ENCODE results near the gene IL12RB1.

IL12RB1 gene

DNA sequence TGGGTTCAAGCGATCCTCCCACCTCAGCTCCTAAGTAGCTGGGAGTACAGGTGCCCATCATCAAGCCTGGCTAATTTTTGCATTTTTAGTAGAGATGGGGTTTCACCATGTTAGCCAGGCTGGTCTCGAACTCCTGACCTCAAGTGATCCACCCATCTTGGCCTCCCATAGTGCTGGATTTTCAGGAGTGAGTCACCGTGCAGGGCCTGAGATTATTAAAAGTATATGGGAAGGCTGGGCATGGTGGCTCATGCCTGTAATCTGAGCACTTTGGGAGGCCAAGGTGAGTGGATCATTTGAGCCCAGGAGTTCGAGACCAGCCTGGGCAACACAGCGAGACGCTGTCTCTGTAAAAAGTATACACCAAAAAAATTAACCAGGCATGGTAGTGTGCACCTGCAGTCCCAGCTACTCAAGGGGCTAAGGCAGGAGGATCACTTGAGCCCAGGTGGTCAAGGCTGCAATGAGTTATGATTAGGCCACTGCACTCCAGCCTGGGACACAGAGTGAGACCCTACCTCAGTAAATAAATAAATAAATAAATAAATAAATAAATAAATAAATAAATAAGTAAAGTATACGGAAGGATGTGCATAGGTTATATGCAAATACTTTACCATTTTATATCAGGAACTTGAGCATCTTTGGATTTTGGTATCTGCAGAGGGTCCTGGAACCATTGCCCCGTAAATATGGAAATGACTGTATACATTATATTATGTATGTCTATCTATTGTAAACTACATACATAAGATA lies 854 bp downstream of the IL12RB1 start:
- DNase-seq, result no peak

DNA sequence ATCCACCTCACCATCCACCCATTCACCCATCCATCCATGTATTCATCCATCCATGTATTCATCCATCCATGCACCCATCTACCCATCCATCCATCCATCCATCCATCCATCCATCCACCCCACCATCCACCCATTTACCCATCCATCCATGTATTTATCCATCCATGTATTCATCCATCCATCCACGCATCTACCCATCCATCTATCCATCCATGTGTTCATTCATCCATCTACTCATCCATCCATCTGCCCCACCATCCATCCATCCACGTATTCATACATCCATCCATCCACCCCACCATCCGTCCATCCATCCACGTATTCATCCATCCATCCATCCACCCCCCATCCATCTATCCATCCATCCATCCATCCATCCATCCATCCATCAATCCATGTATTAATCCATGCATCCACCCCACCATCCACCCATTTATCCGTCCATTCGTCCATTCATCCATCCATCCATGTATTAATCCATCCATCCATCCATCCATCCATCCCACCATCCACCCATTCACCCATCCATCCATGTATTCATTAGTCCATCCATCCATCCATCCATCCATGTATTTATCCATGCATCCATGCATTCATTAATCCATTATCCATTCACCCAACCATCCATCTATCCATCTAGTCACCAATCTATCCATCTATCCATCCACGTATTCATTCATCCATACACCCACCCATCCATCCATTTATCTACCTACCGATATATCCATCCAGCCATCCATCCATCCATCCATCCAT lies 2.6 kb downstream of the IL12RB1 start:
- DNase-seq, result no peak

DNA sequence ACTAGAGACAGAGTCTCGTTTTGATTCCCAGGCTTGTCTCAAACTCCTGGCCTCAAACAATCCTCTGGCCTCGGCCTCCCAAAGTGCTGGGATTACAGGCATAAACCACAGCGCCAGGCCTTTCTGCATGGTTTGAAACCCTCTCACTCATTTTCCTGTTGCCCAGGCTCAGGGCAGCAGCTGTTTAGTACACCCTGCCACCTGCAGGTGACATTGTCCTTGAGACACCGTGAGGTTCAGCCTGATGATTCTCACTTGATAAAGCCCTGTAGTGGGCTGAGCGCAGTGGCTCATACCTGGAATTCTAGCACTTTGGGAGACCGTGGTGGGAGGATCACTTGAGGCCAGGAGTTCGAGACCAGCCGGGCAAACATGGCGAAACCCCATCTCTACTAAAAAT lies 12.5 kb downstream of the IL12RB1 start:
- no peak for DNase-seq

DNA sequence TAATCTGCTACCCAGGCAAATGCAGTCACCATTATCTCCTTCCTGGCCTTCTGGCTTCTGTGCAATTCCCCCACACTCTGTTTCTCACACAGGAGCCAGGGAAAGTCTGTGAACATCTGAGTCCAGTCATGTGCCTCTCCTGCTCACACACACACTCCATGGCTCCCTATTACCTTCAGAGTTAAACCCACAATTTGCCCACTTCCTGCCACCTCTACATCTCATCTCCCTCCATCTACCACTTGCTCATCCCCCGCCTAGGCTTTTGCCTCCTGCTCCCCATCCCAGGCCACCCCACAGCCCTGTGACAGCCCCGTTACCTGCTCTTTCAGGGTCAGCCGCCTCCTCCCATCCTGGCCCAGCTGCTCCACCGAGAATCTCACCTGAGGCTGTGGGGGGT lies 13.5 kb downstream of the IL12RB1 start:
- no peak for DNase-seq

DNA sequence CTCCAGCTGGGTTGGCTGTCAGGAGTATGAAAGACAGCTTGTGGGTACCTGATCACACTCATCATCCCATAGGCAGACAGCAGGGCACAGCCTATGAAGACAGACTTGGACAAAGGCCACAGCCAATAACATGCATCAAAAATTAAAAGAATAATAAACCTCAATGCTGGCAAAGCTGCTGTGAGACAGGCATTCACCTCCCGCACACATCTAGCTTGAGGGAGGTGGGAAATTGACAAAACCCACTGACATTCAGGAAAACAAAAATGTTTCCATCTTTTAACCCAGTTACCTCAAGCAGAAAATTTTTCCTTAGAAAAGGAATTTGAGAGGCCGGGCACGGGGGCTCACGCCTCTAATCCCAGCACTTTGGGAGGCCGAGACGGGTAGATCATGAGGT lies 14.4 kb downstream of the IL12RB1 start:
- no peak for DNase-seq

DNA sequence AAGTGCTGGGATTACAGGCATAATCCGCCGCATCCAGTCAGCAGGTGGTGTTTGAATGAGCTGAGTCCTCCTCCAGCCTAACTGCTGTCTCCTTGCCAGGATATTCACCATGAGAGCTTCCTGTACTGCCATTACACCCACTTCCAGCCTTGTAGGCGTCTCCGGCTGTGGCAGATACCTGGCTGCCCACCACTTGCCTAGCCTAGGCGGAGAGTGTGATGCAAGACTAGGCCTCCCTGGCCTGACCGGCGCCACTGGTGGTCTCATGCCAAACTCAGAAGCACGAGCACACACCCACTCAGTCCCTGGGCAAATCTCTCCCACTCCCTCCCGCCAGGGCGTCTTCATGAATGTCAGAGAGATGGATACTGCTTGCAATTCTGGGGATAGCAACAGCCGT lies 16.6 kb downstream of the IL12RB1 start:
- no peak for DNase-seq

DNA sequence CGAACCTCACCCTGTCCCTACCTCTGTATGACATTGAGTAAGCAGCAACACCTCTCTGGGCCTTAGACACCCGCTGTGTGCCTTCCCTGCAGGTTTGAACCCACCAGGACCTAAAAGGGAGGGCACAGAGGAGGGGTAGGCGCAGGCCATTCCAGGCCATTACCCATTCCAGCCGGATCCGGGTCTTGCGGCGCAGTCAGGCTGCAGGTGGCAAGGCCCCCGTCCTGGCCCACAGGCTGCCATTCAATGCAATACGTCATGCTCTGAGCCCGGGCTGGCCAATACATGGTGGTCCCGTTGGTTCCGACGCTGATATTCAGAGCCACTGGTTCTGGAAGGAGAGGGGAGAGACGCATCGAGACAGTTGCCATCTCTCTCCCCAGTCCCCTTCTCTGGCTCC lies 17.4 kb downstream of the IL12RB1 start:
- DNase-seq, result no peak

DNA sequence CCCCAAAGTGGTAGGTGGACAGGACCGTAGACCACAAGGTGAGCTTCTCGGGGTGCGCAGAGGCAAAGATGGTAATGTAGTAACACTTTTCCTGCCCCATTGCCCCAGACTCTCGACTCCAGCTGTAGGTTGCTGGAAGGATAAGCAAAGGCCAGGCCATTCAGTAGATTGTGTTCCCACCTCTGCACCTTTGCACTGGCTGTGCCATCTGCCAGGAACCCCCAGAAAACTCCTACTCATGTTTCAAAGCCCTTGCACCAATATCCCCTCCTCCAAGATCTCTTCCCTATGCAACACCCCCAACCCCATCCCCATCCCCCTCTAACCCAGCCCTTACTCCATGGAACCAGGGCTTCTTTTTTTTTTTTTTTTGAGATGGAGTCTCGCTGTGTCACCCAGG lies 18.3 kb downstream of the IL12RB1 start:
- no peak for DNase-seq

DNA sequence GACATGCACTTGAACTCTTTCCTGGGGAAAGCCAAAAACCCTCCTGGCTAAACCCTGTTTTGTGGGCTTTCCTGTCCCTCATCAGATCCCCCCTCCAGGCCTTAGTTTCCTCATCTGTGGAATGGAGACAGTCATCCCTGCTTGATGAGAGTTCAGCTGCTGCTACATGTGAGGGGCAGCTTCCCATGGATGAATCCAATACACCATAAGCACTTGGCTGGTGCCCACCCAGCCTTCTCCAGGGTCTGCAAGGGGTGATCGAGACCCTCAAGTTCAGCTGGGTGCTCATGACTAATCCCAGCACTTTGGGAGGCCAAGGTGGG lies 21.6 kb downstream of the IL12RB1 start:
- no peak for DNase-seq

DNA sequence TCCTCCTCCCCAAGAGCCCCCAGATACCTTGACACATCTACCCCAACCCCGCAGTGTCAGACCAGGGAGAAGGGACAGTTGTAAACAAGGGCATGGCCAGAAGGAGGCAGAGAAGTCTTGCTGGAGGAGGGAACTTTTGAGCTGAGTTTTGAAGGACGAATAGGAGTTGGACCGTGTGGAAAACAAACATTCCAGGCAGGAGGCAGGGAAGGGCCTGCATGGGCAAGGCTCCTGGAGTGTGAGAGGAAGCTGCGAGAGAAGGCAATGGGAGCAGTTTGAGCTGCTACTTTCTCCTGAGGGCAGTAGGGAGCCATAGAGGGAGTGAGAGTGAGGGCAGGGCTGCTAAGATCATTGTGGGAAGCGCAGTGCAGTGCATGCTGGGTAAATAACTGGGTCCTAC lies 23.3 kb downstream of the IL12RB1 start:
- peak in 2 of 3 donors; percentile 51 to 59 for DNase-seq

DNA sequence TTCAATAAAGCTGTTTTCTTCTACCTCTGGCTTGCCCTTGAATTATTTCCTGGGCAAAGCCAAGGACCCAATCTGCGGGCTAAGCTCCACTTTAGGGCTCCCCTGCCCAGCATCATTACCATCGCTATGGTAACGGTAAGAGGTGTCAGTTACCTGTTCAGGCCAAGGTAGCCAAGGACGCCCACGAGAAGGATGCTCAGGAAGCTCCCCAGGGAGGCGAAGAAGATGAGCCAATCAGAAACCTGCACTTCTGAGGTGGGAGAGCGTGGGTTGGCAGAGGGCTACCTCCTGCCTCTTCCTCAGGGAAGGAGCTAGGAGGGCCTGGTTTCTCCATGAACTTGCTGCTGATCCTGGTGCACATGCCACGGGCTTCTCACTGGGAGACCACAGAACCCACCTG lies 24.7 kb downstream of the IL12RB1 start:
- no peak for DNase-seq

DNA sequence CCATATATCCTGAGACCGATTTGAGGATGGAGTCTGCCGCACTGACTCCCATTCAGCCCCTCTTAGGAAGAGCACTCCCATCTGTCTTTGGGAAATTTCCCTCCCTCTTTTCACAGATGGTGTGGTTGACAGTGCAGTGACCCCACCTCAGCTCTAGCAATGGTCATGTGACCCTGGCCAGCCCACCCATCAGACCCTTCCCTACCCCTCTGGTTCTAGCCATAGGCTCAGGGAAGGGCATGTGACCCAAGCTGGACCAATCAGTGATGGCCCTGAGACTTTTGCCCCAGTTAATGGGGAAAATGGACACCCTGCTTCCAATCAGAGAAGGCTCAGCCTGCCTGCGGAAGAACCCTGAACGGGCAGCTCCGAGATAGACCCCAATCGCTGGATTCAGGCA lies 26.3 kb downstream of the IL12RB1 start:
- no peak for DNase-seq

DNA sequence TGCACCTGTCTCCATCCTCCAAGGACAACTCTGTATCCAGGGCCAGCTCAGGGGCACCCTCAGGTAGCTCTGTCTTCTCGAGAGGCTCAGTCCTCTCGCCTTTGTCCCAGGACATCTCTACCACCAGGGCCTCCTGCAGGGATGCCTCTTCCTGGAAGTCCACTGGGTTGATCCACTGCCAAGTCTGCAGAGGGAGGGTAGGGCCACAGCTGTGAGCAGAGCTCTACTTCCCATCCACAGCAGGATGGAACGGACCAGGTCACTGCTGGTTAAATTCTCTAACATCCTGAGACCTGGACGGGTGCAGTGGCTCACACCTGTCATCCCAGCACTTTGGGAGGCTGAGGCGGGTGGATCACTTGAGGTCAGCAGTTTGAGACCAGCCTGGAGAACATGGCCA lies 26.8 kb downstream of the IL12RB1 start:
- DNase-seq, result no peak

DNA sequence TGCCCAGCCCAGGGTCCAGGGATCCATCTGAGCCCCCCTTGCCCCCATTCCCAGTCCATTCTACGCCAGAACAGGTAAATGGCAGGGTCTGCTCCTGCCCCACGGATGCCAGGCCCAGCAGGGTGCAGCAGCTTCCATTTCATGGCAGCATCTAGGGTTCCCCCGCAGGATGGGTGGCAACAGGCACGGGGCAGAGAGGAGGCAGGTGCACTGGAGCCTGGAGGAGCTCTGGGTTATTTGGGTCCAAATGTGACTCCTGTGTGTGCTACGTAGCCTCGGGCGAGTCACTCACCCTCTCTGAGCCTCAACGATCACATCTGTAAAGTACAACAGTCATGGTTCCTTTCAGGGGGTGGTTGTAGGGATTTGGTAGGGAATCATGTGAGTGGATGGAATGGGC lies 27.4 kb downstream of the IL12RB1 start:
- DNase-seq, result no peak

DNA sequence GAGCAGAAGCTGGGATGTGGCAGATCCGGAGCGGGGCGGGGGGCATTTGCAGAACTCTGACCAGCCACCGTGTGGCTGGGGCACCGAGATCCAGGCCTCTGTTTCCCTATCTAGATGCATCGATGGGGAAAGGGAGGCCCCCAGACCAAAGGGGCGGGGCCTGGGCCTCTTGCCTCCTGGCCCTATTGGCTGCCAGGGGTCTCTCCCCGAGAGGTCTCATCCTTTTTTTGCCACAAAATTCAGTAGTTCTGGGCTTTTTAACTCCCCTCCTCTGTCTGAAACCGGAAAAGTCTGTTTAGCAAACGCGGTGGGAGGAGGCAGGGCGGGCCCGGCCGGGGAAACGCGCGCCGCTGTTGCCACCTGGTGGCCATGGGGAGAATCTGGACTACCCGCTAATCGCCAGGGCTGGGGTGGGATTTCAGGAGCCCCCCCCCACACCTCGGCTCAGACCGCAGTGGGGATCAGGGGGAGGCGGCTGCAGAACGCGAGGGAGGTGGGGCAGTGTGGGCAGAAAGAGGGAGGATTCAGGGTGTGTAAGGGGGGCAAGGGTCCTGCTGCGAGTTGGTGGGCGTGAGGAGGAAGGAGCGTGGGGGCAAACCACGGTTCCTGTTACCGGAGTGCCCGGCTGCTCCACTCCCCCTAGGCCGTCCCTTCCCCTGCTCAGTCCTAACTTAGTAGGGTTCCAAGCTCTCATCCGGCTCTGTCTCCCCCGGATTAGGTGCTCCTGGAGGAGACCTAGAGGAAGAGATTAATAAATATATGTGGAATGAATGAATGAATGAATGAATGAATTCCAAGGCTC lies 28.3 kb downstream of the IL12RB1 start:
- peak; percentile 78 to 91 (median 84) for DNase-seq

DNA sequence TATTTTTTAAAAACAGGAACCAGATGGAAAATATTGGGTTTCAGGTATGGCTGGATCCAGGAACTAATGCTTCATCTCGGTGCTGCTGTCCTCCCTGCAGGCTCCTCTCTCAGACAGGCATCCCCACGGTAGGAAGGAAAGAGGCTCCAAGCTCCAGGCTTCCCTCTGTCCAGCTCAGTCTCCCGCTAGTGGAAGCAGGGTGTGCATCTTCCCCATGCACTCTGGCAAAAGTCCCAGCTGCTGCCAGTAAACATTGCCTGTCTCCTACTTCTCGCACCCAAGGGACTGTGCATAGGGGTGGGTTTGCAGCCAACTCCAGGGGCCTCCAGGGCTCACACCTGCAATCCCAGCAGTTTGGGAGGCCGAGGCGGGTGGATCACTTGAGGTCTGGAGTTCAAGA lies 29.2 kb downstream of the IL12RB1 start:
- no peak for DNase-seq

DNA sequence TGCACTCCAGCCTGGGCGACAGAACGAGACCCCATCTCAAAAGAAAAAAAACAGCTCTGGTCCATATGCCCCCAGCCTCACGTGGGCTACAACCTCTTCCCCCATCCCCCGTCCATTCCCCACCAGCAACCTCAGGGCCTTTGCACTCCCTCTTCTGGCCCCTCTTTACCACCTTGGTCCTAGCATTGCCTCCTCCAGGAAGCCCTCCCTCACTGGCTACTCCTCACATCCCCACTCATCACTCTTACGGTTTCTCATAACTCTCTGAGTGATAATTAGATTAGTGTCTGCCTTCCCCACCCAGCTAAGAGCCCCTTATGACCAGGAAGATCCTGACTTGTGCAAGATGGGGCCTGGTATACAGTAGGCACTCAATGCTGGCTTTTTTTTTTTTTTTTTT lies 30.8 kb downstream of the IL12RB1 start:
- DNase-seq, result no peak

DNA sequence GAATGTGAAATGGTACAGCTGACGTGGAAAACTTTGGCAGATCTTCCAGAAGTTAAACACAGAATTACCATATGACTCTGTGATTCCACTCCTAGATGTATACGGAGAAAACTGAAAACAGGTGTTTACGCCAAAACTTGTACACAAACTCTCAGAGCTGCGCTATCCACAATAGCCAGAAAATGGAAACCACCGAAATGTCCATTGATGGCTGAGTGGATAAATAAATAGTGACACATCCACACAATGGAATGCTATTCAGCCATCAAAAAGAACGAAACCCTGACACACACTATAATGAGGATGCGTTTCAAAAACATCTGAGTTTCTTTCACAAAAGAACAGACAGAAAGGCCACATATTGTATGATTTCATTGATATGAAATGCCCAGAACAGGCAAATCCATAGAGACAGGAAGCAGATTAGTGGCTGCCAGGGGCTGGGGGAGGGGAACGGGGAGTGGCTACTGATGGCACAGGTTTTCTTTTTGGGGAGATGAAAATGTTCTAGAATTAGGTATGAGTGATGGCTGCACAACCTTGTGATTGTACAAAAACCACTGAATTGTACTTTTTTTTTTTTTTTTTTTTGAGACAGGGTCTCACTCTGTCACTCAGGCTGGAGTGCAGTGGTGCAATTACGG lies 33.0 kb downstream of the IL12RB1 start:
- DNase-seq, result no peak

DNA sequence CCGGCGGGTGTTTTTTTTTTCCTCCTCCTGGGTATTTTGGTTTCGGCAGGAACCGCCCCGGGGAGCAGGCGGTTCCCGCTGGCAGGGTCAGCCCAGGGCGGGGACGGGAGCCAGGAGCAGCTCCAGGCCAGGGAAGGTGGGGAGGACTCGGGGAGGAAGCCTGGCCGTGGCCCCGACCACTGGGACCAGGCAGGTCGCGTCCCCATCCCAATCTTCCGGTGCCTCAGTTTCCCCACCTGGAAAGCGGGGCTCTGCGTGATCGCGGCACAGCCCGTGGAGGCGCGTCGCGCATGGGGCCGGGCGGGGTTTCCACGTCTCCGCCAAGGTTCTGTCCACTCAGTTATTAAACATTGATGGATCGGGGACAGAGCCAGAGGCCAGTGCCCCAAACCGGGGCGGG lies 34.8 kb downstream of the IL12RB1 start:
- DNase-seq, result no peak

DNA sequence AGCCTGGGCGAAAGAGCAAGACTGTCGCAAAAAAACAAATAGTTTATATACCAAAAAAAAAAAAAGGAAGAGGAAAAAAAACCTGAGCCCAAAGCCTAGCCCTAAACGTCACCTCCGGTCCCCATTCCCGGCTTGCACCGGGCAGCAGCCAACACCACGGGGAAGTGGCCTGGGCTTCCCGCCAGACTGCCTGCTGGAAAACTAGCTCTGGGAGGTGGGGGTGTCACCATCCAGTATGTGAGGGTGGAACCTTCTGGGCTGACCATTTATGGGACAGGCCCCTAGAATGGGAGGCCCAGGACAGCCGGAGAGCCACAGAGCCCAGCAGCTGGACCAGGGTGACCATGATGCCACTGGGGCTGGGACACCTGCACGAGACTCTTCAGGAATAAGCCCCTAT lies 37.3 kb downstream of the IL12RB1 start:
- DNase-seq, result peak; percentile 31 to 81 (median 60)

DNA sequence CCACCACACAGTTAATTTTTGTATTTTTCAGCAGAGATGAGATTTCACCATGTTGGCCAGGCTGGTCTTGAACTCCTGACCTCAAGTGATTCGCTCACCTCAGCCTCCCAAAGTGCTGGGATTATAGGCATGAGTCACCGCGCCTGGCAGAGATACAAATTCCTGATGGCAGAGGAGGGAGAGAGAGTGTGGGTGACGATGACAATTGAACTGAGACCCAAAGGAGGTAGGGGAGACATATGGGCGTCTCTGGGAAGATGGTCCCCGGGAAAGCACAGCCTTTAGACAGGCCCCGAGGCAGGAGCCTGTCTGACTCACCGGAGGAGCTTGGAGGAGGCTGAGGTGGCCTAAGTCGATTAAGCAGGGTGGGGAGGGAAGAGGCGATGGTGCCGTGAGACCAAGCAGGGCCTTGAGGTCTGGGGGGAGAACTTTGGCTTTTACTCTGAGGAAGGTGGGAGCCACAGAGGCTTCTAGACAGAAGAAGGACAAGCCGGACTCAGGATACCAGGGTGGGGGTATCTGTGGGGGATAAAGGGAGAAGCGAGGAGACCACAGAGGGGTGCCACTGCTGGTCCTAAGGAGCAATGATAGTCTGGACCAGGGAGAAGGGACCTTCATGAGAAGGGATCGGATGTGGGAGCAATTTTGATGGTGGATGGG lies 40.5 kb downstream of the IL12RB1 start:
- DNase-seq, result peak; percentile 60 to 74 (median 69)

DNA sequence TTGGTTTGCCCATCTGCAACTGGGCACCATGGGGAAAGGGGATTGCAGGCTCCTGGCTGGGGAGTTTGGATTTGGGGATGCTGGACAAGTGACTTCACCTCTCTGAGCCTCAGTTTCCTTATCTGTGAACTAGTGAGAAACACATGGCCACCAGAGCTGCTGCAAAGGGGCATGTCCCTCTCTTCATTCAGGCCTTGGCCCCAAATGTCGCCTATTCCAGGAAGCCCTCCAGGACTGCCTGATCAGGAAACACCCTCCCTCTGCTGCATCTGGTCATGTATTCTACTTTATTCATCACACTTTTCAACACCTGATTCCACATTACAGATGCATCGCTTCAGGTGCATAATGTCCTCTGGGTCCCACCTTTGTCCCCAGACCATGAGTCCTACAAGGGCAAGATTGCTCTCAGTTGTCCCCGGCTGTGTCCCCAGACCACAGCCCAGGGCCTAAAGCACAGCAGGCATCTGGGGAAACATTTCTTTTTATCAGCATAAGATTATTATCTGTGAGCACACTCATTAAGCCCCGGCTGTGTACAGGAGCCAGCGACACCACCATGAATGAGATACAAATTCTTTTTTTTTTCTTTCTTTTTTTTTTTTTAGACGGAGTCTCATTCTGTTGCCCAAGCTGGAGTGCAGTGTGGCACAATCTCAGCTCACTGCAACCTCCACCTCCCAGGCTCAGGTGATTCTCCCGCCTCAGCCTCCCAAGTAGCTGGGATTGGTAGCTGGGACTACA lies 41.3 kb downstream of the IL12RB1 start:
- DNase-seq, result no peak
